ENCODE results near the gene DTHD1.

Gene DTHD1

DNA sequence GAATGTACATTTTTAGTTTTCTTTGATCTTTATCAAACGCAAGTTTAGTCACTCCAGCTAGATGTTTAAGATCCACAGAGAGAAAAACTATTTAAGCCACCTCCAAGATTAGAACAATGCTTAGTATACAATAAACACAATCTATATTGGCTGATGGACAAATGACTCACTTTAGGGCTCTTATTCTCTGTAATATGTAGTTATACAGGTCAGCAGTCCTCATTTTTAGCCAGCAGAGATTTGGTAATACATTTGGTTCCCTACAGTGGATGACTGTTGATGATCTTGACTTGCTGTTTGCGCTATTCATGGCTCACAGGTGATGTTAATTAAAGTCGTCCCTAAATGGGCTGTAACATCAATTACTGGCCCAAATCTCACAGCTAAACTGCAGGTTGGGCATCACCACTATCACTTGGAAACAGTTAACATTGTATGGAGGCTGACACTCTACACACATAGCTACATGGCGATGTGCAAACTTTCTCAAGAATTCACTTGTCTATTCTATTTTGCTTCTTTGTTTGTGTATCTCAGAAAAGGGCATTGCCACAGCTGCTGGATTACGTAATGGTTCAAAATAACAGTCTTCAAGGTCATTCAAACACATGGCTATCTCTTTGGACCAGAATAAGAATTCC, 11.8 kb upstream of the DTHD1 start:
- no peak for DNase-seq

GRCh38 chr4:36273276-36273675, 8.1 kb upstream of the DTHD1 start:
- no peak for DNase-seq

DNA sequence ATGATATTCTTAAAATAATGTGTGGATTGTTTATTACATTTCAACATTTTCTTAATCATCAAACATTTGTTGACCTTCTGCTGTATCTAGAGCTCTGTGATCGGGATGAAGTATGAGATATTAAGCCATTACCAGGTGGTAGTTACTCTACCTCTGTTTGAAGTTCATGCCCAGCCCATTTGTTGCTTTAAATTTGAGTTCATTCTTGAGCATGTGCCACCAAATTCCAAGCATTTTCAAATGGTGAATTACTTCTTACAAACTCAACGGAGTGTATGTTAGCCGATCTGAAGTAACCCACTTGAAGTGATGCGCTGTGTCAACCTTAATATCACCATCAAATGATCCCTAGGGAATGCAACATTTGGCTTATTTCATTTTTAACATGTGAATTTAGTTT, 7.3 kb upstream of the DTHD1 start:
- no peak for DNase-seq

GRCh38 chr4:36277533-36277932, 3.9 kb upstream of the DTHD1 start:
- DNase-seq, result no peak

DNA sequence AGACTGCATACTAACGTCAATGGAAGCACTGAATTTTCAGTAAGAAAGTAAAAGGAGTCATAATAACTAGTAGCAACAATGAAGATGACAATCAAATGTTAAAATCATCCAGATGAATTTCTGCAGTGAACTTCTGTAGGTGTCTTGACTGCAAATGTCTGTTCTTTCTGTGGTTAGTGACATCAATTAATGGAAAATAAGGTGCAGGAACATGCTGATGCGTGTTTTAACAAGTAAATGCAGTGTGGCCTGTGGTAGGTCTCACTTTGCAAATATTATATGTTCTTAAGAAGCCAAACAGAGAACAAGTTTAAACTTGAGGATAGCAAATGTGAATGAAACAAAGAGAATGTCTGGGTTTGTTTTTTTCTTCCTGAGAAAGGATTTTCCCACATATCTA, 2.6 kb upstream of the DTHD1 start:
- DNase-seq, result no peak

DNA sequence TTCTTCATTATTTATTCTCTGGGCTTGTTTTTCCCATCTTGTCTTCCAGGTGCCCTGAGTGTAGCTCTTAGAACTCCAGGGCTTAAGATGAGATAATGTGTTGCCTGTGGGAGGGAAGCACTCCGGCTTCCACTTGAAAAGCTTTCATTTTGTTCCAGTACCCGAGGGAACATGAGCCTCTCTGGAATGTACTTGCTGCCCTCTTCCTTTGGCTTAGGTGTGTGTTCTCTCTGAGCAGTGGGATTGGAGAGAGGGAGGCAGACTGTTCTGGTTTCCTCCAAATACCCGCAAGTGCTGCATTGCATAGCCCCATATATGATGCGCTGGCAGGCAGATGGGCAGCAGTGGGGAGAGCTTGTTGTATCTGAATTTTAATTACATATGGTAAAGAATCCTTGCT, 861 bp upstream of the DTHD1 start:
- no peak for DNase-seq

DNA sequence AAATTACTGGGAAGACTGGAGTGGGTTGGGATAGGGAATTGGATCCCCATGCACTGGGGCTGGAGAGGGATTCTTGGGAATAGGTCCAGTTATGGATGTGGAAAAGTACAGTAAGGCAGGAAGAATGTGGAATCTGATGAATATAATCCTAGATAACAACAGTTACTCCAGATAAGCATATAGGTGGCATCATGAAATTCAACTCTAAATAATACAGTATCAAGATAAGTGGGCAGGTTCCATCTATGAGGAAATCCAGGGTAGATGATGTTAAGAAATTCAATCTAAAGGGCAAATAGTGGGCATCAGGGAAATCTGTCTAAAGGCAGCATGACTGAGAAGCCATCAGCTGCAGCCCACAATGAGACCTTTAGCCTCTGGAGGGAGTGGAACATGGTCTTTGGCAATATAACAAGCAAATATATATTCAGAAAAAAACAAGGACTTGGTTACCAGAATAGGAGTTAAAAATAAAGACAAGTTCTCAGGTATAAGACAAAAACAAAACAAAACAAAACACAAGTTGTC, 1.2 kb downstream of the DTHD1 start:
- no peak for DNase-seq

GRCh38 chr4:36283912-36284465, 2.6 kb downstream of the DTHD1 start:
- no peak for DNase-seq

DNA sequence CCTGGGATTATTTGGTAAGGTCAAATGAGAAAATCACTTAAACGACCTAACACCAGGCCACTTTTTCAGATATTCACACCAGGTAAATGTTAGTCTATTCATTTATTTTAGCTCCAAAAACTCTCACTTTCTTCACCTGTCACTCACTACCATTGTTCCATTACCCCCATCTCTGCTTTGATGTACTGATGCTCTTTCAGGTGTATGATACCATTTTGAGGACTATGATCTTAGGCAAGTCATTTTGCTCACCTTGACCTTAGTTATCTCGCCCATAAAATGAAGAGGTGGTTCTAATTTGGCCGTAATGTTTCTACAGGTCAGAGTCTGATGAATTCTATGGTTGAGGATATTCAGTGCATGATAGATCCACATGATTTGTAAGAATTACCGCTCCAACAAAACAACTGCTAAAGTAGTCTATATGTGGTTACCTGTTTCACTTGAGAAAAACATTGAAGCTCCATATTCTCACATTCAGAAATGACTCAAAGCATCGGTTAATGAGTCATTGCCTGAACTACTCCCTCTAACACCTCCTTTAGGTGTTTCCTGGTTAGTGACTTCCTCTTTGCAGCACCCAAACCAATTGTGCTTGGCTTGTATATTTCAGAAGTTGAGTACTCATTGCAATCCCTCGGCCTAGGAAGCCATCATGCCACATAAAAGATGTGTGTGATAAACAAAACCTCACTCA, 4.5 kb downstream of the DTHD1 start:
- DNase-seq, result no peak

DNA sequence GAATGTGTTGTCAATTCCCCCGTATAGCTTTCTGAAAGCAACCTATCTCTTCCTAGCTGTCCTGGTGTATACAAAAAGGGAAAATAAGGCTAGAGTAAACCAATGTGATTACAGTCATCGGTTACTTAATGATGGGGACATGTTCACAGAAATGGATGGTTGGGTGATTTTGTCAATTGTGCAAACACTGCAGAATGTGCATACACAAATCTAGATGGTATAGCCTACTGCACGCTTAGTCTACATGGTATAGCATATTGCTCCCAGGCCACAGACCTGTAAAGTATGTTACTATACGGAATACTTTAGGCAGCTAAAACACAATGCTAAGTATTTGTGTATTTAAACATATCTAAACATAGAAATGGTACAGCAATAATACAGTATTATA, 5.1 kb downstream of the DTHD1 start:
- no peak for DNase-seq

DNA sequence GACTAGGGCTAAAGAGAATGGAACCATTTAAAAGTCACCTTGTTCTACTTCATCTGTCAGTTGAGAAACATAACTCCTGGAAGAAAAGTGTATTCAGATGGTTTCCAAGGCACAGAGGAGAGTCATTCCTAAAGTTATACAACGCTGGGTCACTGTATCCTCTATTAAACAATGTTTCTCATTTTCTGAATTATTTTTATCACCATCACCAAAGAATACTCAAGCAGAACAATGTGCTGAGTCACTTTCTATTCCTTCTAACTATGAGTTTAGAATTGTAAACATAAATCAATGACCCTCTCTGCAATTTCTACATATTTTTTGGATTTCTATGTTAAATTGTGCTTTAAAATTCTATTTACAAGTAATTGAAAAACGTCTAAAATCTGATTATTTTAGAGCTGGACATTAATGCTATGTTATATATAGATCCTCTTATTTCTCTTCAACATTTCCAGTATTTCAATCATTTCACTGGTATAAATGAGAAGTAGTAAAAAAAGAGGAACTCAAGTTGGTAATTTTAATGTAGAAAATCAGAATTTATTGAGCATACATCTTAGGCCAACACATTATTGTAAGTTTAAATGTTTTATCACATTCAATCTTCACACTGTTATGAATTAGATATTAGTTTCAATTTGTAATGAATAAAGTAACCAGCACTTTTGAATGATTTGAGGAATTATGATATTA, 7.5 kb downstream of the DTHD1 start:
- no peak for DNase-seq

- no peak for DNase-seq
These were observed 9.2 kb downstream of the DTHD1 start for GRCh38 chr4:36290641-36291040.

GRCh38 chr4:36292556-36293188, 11.3 kb downstream of the DTHD1 start:
- no peak for DNase-seq

- no peak for DNase-seq
These were observed 19.7 kb downstream of the DTHD1 start for GRCh38 chr4:36301127-36301526.

DNA sequence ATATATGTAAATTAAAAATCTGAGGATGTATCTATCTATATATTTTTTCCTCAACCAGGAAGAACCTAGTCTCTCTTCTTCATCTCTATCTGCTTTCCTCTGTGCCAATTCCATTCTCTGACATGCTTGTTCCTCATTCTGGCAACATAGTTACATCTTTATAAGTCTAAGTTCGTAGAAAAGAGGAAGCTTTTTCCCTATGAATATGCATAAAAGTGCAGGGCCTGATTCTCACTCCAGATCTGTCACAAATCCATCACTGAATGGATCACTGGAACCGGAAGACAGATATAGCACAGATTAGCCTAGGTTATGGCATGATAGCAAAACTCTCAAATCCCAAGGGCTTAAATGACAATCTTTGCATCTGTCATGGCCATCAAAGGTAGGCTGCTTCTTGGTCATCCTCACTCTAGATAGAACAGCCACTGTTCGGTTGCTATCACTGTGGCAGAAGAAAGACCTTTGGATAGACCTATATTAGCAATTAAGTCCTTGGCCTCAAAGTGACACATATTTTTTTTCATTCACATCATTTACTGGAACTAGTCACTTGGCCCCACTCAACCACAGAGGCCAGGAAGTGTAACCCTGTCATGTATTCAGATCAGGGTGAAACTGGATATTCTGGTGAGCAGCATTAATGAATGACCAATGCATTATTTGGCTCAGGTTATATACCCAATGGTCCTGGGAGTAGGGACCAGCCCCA, 22.2 kb downstream of the DTHD1 start:
- DNase-seq, result no peak

GRCh38 chr4:36304138-36304681, 22.8 kb downstream of the DTHD1 start:
- DNase-seq, result no peak

GRCh38 chr4:36308150-36308549, 26.7 kb downstream of the DTHD1 start:
- DNase-seq, result no peak

GRCh38 chr4:36310216-36310615, 28.8 kb downstream of the DTHD1 start:
- no peak for DNase-seq

DNA sequence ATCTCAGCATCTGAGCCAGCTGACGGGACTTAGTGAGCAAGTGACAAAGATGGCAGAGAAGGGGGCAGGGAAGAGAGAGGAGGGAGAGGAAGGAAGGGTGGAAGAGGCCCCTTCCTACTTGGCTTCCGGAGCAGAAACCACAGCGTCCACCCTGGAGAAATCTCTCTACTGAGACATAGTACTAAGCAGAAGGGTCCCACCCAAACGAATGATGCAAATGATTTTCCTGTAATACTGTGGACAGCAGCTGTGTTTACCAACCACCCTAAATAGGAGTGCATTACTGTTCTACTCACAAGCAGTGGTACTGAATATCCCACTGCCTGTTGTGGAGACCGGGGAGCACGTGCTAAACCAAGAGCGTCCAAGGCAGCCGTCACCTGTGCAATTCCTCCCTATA, 29.4 kb downstream of the DTHD1 start:
- DNase-seq, result no peak

- no peak for DNase-seq
These were observed 31.1 kb downstream of the DTHD1 start for GRCh38 chr4:36312511-36312910.

- no peak for DNase-seq
These were observed 31.9 kb downstream of the DTHD1 start for GRCh38 chr4:36313301-36313700.

GRCh38 chr4:36313703-36314102, 32.3 kb downstream of the DTHD1 start:
- DNase-seq, result no peak

All from HCEC 1CT (cell line).